GM13976 (cell line): ENCODE results near the gene MRPS2.

Experiments used
- DNase-seq: peaks from one replicate; pipeline ENCODE4 v3.0.0; 2012; ENCODE audit warnings: low spot score
- in situ Hi-C: fragments of 300-500 bp; cut with MboI; formaldehyde crosslinking; loops from one replicate; pipeline ENCODE4 v1.12.0; 2022; ENCODE audit warnings: low sequenced_read_pairs, mixed read lengths, inconsistent platforms; ENCODE audit not compliant: unreplicated experiment
- TF ChIP-seq, protein P1 (sequence below): IDR thresholded peaks from 2 replicates; pipeline ENCODE4 v1.5.1; 2012; ENCODE audit warnings: borderline replicate concordance, mild to moderate bottlenecking; ENCODE audit not compliant: insufficient read depth; ENCODE audit errors: extremely low read depth, missing control alignments, control extremely low read depth

MRPS2 gene

DNA sequence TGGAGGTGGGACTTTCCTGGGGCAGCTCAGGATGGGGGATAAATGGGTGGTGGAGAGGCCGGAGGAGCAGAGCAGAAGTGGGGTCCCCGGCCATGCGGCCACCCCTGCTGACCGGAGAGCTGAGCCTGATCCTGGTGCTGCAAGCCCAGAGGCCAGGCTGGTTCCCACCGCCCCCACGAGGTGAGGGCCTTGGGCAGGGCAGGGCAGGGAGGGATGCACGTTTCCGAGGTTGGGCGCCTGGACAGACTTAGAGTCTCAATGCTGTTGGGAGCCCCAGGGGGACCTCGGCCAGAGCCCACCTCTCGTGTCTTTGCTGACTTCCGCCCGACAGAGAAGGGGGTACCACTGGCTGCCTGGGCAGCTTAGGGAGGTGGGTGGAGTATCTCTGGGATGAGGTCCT, 51.0 kb downstream of the MRPS2 start:
- no peak for DNase-seq
- TF ChIP-seq, protein P1, sequence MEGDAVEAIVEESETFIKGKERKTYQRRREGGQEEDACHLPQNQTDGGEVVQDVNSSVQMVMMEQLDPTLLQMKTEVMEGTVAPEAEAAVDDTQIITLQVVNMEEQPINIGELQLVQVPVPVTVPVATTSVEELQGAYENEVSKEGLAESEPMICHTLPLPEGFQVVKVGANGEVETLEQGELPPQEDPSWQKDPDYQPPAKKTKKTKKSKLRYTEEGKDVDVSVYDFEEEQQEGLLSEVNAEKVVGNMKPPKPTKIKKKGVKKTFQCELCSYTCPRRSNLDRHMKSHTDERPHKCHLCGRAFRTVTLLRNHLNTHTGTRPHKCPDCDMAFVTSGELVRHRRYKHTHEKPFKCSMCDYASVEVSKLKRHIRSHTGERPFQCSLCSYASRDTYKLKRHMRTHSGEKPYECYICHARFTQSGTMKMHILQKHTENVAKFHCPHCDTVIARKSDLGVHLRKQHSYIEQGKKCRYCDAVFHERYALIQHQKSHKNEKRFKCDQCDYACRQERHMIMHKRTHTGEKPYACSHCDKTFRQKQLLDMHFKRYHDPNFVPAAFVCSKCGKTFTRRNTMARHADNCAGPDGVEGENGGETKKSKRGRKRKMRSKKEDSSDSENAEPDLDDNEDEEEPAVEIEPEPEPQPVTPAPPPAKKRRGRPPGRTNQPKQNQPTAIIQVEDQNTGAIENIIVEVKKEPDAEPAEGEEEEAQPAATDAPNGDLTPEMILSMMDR: no peak
- in situ Hi-C loops: no loop called here

DNA sequence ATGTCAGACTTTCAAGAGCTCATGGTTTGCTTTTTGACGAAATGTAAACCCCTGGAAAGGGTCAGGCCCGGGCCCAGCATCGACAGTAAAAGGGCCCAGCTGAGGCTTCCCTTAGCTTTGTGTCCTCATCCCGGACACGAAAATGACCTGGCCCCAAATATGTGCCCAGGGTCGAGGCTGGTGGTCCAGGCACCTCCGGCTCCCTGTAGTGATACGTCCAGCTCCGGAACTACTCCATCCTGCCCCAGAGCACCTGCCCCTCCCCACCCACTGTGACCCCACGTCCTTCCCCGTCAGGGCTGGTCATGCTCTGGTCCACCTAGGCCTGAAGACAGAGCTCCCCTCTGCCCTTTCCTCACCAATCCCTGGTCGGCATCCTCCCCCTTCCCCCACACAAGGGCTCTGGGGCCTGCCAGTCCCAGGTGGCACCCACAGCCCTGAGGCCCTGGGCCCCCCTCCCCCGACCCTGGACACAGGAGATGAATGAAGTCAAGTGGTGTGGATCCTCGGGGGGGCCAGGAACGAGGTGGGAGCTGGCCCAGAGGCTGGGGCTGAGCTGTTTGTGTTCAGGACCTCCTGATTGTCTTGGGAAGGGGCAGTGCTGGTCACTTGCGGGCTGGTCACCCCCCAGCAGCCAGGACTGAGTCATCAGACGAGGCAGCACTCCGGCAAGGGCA, 51.7 kb downstream of the MRPS2 start:
- no peak for DNase-seq
- in situ Hi-C loops: no loop called here
- TF ChIP-seq, protein P1: no peak

DNA sequence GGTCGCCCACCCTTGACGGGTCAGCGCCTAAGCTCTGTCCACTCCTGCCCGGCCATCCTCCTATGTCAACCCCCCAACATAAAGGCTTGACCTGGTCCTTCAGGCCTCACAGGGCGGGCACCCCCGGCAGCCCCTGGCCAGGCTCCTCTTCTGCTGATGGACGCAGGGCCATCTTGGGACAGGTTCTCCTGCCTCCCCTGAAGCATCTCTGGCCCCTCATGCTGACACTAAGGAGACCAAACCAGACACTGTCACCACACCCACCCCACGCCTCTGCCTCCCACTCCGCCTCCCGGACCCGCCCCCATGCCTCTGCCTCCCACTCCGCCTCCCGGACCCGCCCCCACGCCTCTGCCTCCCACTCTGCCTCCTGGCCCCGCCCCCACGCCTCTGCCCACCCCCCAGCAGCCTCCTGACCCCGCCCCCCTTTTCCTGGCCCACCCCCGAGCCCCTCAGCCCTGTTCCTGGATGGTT, 52.3 kb downstream of the MRPS2 start:
- in situ Hi-C loops: no loop called here
- TF ChIP-seq, protein P1: no peak
- no peak for DNase-seq
